ENCODE results near the gene TEX54.
"Not testable (repeated sequence)": the region's sequence is repeated elsewhere in the genome, so short reads cannot be mapped to it uniquely, and the experiment has no call there.

TEX54 gene

DNA sequence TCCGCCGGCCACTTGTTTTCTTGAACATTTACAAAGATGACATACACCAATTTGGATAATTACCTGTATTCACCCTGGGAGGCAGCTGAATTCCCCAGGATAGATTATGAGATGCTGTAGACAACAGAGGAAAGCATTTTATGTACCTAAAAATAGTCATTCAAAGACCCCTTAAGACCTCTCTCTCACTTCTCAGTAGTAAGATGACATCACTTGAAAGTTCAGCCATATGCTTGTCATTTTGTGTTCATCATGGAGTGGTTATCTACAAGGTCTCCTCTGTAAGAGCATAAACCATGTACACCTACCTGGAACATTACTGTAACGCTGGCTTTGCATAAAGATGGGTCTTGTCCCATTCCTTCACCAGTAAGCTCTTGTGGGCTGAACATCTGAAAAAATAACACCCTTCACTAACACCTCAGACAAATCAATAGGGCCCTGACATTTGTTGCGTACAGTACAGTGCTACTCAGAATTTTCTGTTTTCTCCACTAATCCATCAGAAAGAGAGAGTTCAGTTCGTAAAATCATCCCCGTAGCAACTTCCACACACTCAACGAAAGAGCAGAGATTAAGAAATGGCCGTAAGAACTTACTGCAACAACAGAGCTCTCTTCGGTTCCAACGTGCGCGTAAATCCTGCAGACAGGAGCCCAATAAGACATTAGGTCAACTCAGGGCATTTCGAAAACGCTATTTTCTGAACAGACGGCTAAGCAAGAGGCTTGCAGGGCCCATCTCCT is 22.4 kb upstream of the TEX54 start:
- DNase-seq, result no peak

- DNase-seq, result no peak
Measured at GRCh38 chr11:62854013-62854824, 21.6 kb upstream of the TEX54 start.

DNA sequence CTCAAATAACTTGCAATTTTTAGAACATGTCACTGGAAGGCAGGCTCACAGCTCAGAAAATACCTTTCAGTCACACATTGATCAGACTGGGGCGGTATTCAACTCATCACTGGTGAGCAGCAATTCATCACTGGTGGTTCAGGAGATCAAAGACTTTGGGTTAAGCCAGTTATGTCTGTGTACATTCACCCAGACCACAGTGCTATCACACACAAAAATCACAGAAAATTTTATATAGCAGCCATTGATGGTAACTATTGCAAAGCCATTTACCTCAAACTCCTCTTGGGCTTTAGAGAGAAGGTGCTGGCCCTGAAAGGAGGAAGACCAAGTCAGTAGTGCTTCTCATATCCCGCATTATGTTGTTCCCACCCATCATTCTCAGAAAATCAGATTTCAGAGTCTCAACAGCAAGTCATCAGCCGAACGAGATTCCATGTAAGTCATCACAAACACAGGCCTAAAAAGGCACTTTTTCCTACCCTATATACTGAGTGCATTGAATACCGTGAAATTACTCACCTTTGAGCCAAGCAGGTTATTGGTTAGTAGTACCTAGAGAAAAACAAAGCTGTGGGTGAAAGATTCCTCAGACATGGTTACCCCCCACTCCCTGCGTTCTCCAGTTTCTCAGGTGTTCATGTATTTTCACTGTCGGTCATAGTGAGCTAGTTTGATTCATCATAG is 20.8 kb upstream of the TEX54 start:
- DNase-seq, result no peak

- DNase-seq, result no peak
Measured at GRCh38 chr11:62852523-62853188, 20.0 kb upstream of the TEX54 start.

DNA sequence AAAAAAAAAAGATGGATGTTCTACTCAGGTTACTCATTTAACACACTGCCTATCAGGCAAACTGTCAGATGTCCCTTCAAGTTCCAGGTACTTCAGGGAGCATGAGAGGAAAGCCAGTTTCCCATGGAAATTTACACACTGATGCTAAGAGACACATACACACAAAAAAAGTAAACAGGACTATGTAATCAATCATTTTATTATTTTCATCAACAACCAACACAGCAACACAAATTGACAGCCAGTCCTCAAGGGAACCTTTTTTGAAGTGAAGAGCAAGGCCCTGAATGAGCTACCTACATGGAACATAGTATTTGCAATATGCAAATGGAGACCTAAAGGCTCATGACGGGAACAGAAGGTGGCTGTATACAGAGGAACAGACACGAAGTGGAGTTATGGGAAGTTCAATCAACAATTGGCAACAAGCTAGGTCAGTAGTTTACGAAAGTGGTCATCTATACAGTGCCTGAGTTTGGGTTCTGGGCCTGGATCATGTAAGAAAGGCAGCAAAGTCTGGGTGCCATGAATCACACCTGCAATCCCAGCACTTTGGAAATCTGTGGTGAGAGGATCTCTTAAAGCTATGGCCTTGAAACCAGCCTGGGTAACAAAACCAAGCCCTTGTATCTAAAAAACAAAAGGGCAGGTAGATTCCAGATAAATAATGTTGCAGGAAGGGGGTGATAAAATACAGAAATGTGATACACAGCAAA is 19.3 kb upstream of the TEX54 start:
- no peak for DNase-seq

- no peak for DNase-seq
Measured at GRCh38 chr11:62850911-62851806, 18.5 kb upstream of the TEX54 start.

GRCh38 chr11:62847767-62848314 is 15.2 kb upstream of the TEX54 start:
- DNase-seq, result no peak

GRCh38 chr11:62846177-62846576 is 13.5 kb upstream of the TEX54 start:
- no peak for DNase-seq

DNA sequence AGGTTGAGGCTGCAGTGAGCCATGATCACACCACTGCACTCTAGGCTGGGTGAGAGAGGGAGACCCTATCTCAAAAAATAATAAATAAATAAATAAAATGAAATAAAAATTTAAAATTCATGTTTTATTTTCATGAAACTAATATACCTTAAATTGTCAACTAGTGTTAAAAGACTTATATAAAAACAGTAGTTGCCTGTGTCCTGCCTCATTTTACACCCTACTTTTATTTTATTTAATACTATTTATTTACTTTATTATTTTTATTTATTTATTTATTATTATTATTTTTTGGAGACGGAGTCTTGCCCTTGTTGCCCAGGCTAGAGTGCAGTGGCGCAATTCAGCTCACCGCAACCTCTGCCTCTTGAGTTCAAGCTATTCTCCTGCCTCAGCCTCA is 11.5 kb upstream of the TEX54 start:
- no peak for DNase-seq

- DNase-seq, result no peak
Measured at GRCh38 chr11:62843466-62843865, 10.8 kb upstream of the TEX54 start.

- DNase-seq, result not testable (repeated sequence)
Measured at GRCh38 chr11:62842891-62843290, 10.2 kb upstream of the TEX54 start.

DNA sequence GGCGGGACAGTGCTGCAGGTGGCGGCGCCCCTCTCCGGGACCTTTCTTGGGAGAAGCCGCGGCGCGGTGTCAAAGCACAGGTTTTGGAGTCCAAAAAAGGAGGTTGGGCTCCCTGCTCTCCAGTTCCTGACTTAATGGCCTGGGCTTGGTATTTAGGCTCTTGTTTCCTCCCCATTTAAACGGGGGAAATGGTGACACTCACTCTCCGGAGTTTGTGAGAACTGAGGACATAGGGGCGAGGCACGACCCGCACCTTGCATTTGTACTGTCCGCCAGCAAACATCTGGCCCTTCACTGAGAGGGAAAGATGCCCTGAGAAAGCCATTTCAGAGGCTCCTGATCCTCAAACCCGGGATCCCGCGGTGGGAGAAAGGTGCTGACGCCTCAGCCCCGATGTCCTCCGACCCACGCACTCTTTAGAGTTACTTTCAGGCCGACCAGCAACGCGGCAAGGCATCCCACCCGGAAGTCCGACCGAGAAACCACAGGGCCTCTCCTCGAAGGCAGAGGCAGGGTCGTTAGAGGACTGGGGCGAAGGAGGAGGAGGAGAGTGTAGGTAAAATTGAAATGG is 9.6 kb upstream of the TEX54 start:
- peak; percentile 66 for DNase-seq

- peak; percentile 80 for DNase-seq
Measured at GRCh38 chr11:62841361-62842170, 8.9 kb upstream of the TEX54 start.

GRCh38 chr11:62840721-62841360 is 8.2 kb upstream of the TEX54 start:
- DNase-seq, result peak; percentile 88

DNA sequence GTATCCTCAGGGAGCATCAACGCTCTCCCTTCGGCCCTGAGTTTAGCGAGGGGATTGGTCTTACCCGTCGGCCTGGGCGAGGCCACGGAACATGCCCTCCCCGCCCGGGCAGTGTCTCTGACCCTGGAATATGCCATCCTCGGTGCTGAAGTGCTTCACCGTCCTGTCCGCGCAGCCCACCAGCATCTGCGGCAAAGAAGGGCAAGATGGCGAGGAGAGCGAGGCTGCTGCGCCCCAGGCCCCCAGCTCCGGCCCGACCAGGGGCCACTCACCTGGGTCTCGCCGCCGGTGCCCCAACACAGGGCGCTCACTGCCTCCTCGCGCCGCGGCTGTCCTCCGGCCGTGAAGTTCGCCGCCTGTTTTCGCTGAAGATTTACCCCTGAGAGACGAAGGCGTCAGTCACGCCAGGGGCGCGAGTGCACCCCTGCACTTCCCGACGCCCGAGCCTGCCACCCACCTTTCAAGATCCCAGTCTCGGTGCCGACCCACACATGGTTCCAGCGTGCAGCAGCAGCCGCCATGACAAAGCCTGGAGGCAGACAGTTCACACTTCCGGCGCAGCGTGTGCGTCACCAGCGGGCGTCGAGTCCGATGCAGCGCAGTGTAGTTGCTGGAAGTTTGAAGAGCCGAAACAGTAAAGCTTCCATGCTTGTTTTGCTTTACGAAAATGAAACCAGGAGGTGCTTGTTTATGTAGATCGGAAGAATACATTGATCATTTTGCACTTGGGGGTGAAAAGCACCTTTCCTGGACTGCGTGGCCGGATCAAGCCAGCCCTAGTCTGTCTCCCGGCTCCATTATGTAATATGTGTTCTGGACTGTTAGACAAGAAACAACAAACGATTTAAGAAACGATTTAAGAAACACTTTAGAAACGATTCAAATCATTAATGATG is 6.7 kb upstream of the TEX54 start, which contains the start of gene WDR74:
Gene WDR74, minus strand, starts transcription at position 541 of the 896 bp plus-strand sequence. Its CDS starts 20 bp downstream, at position 521.
- DNase-seq, result peak; percentile 84

GRCh38 chr11:62835336-62835735 is 2.7 kb upstream of the TEX54 start:
- no peak for DNase-seq

DNA sequence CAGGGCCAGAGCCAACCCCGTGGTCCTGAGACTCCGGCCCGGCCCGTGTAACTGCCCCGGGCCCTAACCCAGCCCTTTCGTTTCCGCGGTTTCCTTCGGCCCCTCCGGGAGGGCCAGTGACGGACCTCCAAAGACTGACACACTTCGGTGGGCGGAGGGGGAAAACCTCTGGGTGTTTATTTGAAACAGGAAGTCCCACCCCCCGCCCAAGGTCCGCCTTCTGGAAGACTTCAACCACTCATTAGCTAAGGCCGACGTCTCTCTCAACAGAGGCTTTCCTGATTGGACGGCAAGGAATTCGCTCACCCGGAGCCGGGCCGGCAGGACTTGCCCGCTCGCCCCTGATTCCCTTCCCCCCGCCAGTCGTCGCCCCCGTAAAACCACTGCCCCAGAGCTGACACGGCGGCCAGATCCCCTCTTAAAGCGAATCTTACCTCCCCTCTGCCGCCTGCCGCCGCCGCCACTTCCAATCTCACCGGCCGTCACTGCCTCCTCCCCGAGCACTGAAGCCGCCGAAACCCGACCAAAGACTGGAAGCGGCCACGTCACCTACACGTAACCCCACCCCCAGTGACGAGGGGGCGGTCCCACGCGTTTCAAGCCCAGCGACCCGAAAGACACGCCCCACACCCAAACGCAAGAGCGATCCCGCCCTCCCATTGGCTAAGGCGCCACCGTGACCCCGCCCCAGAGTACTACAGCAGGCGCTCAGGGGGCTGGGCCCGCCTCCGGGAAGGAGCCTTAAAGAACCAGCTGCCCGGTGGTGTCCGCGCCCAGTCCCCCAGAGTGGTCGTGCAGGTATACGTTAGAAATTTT is 913 bp downstream of the TEX54 start, which contains the start of gene STX5:
Gene STX5, minus strand, starts transcription at position 532 of the 816 bp plus-strand sequence. CDS start 808 bp downstream, outside the sequence.
- DNase-seq, result peak; percentile 99
